ENCODE data around the gene RIOX2. TPM values are rescaled to one million over a fixed set of nuclear protein-coding genes. Genes with fewer than 3 reads are reported as not detected.

The RIOX2 gene
- total and polyA plus RNA-seq, 2 of the 13 experiments (the other 11 are each of a cell fraction or from before 2014, with no cell fraction given): 19.9 to 43.3 TPM

- TF ChIP-seq POGK (CRISPR knock-in tag; conservative IDR thresholded peaks at IDR 0.05) (no peak), U2AF1 (optimal IDR thresholded peaks at IDR 0.05; ENCODE audit: low read depth, low read length) (no peak), TP53 (CRISPR knock-in tag; conservative IDR thresholded peaks at IDR 0.05) (no peak), ZNF260 (CRISPR knock-in tag; IDR thresholded peaks at IDR 0.05; ENCODE audit: borderline replicate concordance, low read depth) (no peak), RNF2 (conservative IDR thresholded peaks at IDR 0.05; ENCODE audit: low read depth) (no peak), ZSCAN9 (CRISPR knock-in tag; IDR thresholded peaks at IDR 0.05; ENCODE audit: borderline replicate concordance) (no peak), LBX2 (CRISPR knock-in tag; IDR thresholded peaks at IDR 0.05; ENCODE audit: borderline replicate concordance) (no peak), ARID2 (CRISPR knock-in tag; IDR thresholded peaks at IDR 0.05; ENCODE audit: borderline replicate concordance) (no peak), CBFB (CRISPR knock-in tag; IDR thresholded peaks at IDR 0.05) (peak; percentile 23; the same call in 1 of the 2 replicates), TFE3 (CRISPR knock-in tag; IDR thresholded peaks at IDR 0.05) (peak; percentile 32; the same call in 1 of the 2 replicates), ZNF292 (CRISPR knock-in tag; IDR thresholded peaks at IDR 0.05; ENCODE audit: borderline replicate concordance, low read depth) (peak; percentile 15; the same call in 1 of the 2 replicates), ZNF782 (CRISPR knock-in tag; IDR thresholded peaks at IDR 0.05; ENCODE audit: borderline replicate concordance) (no peak), ZBTB7A (CRISPR knock-in tag; IDR thresholded peaks at IDR 0.05) (peak; percentile 97), ZNF83 (CRISPR knock-in tag; IDR thresholded peaks at IDR 0.05; ENCODE audit: borderline replicate concordance) (no peak), HNF4A (CRISPR knock-in tag; IDR thresholded peaks at IDR 0.05) (peak; percentile 89), SATB2 (CRISPR knock-in tag; IDR thresholded peaks at IDR 0.05) (no peak), ASH2L (IDR thresholded peaks at IDR 0.05; ENCODE audit: insufficient read length, low read depth, low read length) (peak; percentile 83), ESRRA (CRISPR knock-in tag; IDR thresholded peaks at IDR 0.05; ENCODE audit: low read depth) (peak; percentile 77), ZBTB43 (CRISPR knock-in tag; conservative IDR thresholded peaks at IDR 0.05) (0 out of 2 replicates have a peak, but pooled peaks have one; percentile 56), ZFP41 (CRISPR knock-in tag; IDR thresholded peaks at IDR 0.05; ENCODE audit: borderline replicate concordance) (no peak), PRDM10 (CRISPR knock-in tag; IDR thresholded peaks at IDR 0.05; ENCODE audit: low read depth) (peak; percentile 94)
These were observed 38.1 kb upstream of the RIOX2 start (continued) for GRCh38 chr3:98010194-98010882.

All from HepG2 (cell line).